ENCODE measurements around the gene MCAT. TPM values are rescaled to one million over a fixed set of nuclear protein-coding genes. Genes with fewer than 3 reads are reported as not detected.

The MCAT gene
- total and polyA plus RNA-seq, 2 donors (not counting 1 experiment from before 2014, with no cell fraction given), result 8.4 to 10.1 TPM

DNA sequence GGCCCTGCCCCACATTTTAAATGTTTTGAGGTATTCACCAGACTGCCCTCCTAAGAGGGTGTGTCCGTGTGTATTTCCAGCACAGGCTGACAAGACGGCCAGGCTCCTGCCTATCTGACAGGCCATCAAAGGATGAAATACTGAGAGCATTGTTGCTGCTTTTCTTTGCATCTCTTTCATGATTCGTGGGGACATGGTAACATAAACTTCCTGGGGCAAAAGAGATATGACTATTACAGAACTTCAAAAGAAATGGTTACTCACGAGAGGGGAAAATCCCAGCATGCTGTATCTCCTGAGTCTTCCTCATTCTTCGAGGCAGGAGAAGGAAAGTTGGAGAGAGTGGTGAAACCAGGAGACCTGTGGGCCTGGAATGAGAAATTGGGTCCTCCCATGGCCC is 43.0 kb downstream of the MCAT start:
- Histone ChIP-seq H3K9me3 (ENCODE audit: control extremely low read depth in 1 of 3, control insufficient read depth in 2 of 3, insufficient read depth in 1 of 3, low read length in 2 of 3) (peaks cover 0 to 19% (median 6%) of the 10 kb centered on the region in 3 donors), H3K4me1 (ENCODE audit: control insufficient read depth in 2 of 2, insufficient read depth in 2 of 2, low read length in 2 of 2) (no peaks in the 10 kb centered on the region), H3K79me2 (ENCODE audit: control insufficient read depth, insufficient read depth, low read length) (no peaks in the 10 kb centered on the region), H3K36me3 (replicated peaks in 1 of 2; ENCODE audit: control extremely low read depth in 1 of 2, control insufficient read depth in 1 of 2, extremely low read depth in 1 of 2, insufficient read depth in 2 of 2, low read length in 1 of 2) (no peaks in the 10 kb centered on the region), H3K4me3 (ENCODE audit: control extremely low read depth in 1 of 5, extremely low read depth in 1 of 5, insufficient read depth in 1 of 5, low read depth in 2 of 5, low read length in 4 of 5) (no peak overlapping the region), H3K4me2 (replicated peaks; ENCODE audit: low read depth, low read length, poor library complexity, severe bottlenecking) (no peak overlapping the region), H3K27me3 (replicated peaks in 1 of 4; ENCODE audit: control extremely low read depth in 1 of 4, control insufficient read depth in 3 of 4, insufficient read depth in 4 of 4, low read length in 3 of 4) (peaks cover 0 to 8% (median 0%) of the 10 kb centered on the region in 4 experiments), H4K20me1 (ENCODE audit: control insufficient read depth, insufficient read depth, low read length, poor library complexity, severe bottlenecking) (no peaks in the 10 kb centered on the region), H3K27ac (ENCODE audit: low read length in 2 of 2) (no peak overlapping the region), H3K9ac (ENCODE audit: low read length) (no peak overlapping the region), H2AFZ (ENCODE audit: insufficient read depth, low read depth, low read length, poor library complexity, severe bottlenecking) (no peak overlapping the region)
- no peak overlapping the region for H3K4me3 Mint-ChIP-seq
- ChIA-PET POLR2A (no interaction called here), CTCF (no interaction called here)
- H3K27me3 Mint-ChIP-seq, result peaks cover 4% of the 10 kb centered on the region
- WGBS (ENCODE audit: insufficient coverage), result 100% methylated on average over 2 of the region's 5 CpGs
- DNase-seq (no peak), ATAC-seq (ENCODE audit: low read depth) (no peak)
- no peaks in the 10 kb centered on the region for H3K4me1 Mint-ChIP-seq
- intact Hi-C loops (cut with micrococcal nuclease), result no loop called here
- H3K9me3 Mint-ChIP-seq (ENCODE audit: insufficient read depth), result peaks cover 6% of the 10 kb centered on the region
- TF ChIP-seq EZH2 (IDR thresholded peaks at IDR 0.05; ENCODE audit: borderline replicate concordance, insufficient read depth, low read depth, low read length, poor library complexity, severe bottlenecking) (no peak), CTCF (IDR thresholded peaks at IDR 0.05) (no peak)
- H3K27ac Mint-ChIP-seq, result no peak overlapping the region

DNA sequence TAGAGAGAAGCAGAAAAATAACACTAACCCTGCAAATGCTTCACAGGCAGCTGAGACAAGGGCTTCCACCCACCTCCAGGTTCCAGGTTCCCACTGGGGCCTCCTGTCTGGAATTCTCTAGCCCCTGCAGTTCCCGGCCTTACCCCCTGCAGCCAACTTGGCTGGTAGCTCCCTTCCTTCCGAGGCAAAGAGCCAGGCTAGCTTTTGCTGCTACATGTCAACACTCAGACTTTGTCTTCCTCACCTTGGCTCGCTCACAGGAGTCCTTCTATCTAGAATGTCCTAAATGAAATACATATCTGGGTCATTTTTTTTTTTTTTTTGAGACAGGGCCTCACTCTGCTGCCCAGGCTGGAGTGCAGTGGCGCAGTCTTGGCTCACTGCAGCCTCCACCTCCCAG is 44.1 kb downstream of the MCAT start:
- TF ChIP-seq CTCF (IDR thresholded peaks at IDR 0.05) (no peak), EZH2 (IDR thresholded peaks at IDR 0.05; ENCODE audit: borderline replicate concordance, insufficient read depth, low read depth, low read length, poor library complexity, severe bottlenecking) (no peak)
- 100% methylated on average over 2 of the region's 4 CpGs for WGBS (ENCODE audit: insufficient coverage)
- Histone ChIP-seq H3K4me3 (ENCODE audit: control extremely low read depth in 1 of 5, extremely low read depth in 1 of 5, insufficient read depth in 1 of 5, low read depth in 2 of 5, low read length in 4 of 5) (no peak overlapping the region), H2AFZ (ENCODE audit: insufficient read depth, low read depth, low read length, poor library complexity, severe bottlenecking) (no peak overlapping the region), H3K4me1 (ENCODE audit: control insufficient read depth in 2 of 2, insufficient read depth in 2 of 2, low read length in 2 of 2) (peaks cover 0 to 5% of the 10 kb centered on the region in 2 donors), H3K4me2 (replicated peaks; ENCODE audit: low read depth, low read length, poor library complexity, severe bottlenecking) (no peak overlapping the region), H3K79me2 (ENCODE audit: control insufficient read depth, insufficient read depth, low read length) (no peaks in the 10 kb centered on the region), H4K20me1 (ENCODE audit: control insufficient read depth, insufficient read depth, low read length, poor library complexity, severe bottlenecking) (no peaks in the 10 kb centered on the region), H3K9me3 (ENCODE audit: control extremely low read depth in 1 of 3, control insufficient read depth in 2 of 3, insufficient read depth in 1 of 3, low read length in 2 of 3) (peaks cover 0 to 19% (median 6%) of the 10 kb centered on the region in 3 donors), H3K36me3 (replicated peaks in 1 of 2; ENCODE audit: control extremely low read depth in 1 of 2, control insufficient read depth in 1 of 2, extremely low read depth in 1 of 2, insufficient read depth in 2 of 2, low read length in 1 of 2) (no peaks in the 10 kb centered on the region), H3K27me3 (replicated peaks in 1 of 4; ENCODE audit: control extremely low read depth in 1 of 4, control insufficient read depth in 3 of 4, insufficient read depth in 4 of 4, low read length in 3 of 4) (peaks cover 0 to 7% (median 0%) of the 10 kb centered on the region in 4 experiments), H3K27ac (ENCODE audit: low read length in 2 of 2) (no peak overlapping the region), H3K9ac (ENCODE audit: low read length) (no peak overlapping the region)
- intact Hi-C loops (cut with micrococcal nuclease), result no loop called here
- Mint-ChIP-seq H3K27ac (no peak overlapping the region), H3K9me3 (ENCODE audit: insufficient read depth) (peaks cover 6% of the 10 kb centered on the region), H3K4me1 (no peaks in the 10 kb centered on the region), H3K4me3 (no peak overlapping the region), H3K27me3 (no peaks in the 10 kb centered on the region)
- CTCF ChIA-PET, result no interaction called here
- POLR2A ChIA-PET, result no interaction called here
- DNase-seq (no peak), ATAC-seq (ENCODE audit: low read depth) (no peak)
